Brain microvascular endothelial cell (primary cell): Measurements from ENCODE around the gene C9orf50.

ENCODE experiments used
- DNase-seq: peaks from one replicate; pipeline ENCODE4 v3.0.0-alpha.2; 2020
- H3K27ac ChIP-seq: fragments of 250-450 bp; sonication (Bioruptor Pico); 2 replicates; pipeline ENCODE4 v1.5.1; 2020; ENCODE audit warnings: mild to moderate bottlenecking, moderate library complexity
- H3K27me3 ChIP-seq: fragments of 250-450 bp; sonication (Bioruptor Pico); replicated peaks from 2 replicates; pipeline ENCODE4 v1.5.1; 2020; ENCODE audit warnings: mild to moderate bottlenecking
- H3K36me3 ChIP-seq: fragments of 250-450 bp; sonication (Bioruptor Pico); replicated peaks from 2 replicates; pipeline ENCODE4 v1.5.1; 2020; ENCODE audit warnings: mild to moderate bottlenecking
- H3K4me3 ChIP-seq: 2 replicates; pipeline ENCODE4 v1.5.1; 2011; ENCODE audit warnings: low read depth, mild to moderate bottlenecking, control low read depth, low read length, moderate library complexity
- in situ Hi-C: cut with HindIII; loops from 2 replicates; pipeline ENCODE4 v1.10.0; 2017; ENCODE audit warnings: low sequenced_read_pairs, low pct_ligation_motif_present
- TF ChIP-seq, protein P1 (sequence below): IDR thresholded peaks from 2 replicates; pipeline ENCODE4 v1.5.1; 2011; ENCODE audit warnings: low read depth, mild to moderate bottlenecking, moderate library complexity, low read length, control low read depth, inconsistent platforms; ENCODE audit errors: missing control alignments

Gene C9orf50

DNA sequence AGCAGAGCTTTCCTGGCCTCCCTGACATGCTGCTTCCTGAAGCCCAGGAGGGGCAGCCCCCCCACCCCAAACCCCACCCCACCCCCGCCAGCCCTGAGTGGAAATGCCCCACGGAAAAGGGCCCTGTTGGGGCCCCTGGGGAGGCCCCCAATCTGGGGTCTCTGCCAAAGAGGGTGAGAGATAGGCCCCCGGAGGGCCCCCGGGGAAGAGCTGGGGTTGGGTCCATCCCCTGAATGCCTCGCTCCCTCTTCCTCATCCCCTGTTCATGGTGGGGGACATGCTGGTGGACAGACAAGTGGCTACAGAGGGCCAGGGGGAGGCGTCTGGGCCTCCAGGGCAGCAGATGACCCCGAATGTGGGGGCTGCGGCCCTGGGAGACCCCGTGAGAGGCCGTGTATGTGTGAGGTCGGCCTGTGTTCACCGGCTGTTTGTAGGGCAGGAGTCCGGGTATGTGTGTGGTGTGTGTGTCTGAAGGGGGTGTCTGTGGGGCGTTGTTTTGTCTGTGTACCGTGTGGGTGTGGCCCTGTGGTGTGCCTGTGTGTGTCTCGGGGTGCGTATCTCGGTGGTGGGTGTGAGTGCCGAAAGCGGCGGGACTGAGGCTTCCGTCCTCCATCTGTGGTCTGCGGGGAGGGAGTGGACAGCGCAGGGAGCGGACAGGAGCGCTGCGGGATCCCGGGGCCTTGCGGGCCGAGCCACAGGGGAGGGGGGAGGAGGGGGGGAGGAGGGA lies 11.3 kb downstream of the C9orf50 start:
- TF ChIP-seq, protein P1, sequence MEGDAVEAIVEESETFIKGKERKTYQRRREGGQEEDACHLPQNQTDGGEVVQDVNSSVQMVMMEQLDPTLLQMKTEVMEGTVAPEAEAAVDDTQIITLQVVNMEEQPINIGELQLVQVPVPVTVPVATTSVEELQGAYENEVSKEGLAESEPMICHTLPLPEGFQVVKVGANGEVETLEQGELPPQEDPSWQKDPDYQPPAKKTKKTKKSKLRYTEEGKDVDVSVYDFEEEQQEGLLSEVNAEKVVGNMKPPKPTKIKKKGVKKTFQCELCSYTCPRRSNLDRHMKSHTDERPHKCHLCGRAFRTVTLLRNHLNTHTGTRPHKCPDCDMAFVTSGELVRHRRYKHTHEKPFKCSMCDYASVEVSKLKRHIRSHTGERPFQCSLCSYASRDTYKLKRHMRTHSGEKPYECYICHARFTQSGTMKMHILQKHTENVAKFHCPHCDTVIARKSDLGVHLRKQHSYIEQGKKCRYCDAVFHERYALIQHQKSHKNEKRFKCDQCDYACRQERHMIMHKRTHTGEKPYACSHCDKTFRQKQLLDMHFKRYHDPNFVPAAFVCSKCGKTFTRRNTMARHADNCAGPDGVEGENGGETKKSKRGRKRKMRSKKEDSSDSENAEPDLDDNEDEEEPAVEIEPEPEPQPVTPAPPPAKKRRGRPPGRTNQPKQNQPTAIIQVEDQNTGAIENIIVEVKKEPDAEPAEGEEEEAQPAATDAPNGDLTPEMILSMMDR, result no peak
- H3K27me3 ChIP-seq, result no peaks in the 10 kb centered on the region
- in situ Hi-C loops, result loop anchor here (25.0 kb wide), 1 partner anchor 272 kb away; no protein-coding TSS in a partner anchor
- DNase-seq, result peak; percentile 63
- peak overlapping the region; percentile 20 for H3K4me3 ChIP-seq
- H3K36me3 ChIP-seq, result no peaks in the 10 kb centered on the region
- H3K27ac ChIP-seq, result peak overlapping the region; percentile 30

- H3K4me3 ChIP-seq, result no peak overlapping the region
- TF ChIP-seq, protein P1, result no peak
- no peaks in the 10 kb centered on the region for H3K27me3 ChIP-seq
- DNase-seq, result no peak
- no peaks in the 10 kb centered on the region for H3K36me3 ChIP-seq
- in situ Hi-C loops, result loop anchor here (25.0 kb wide), 1 partner anchor 272 kb away; no protein-coding TSS in a partner anchor
- H3K27ac ChIP-seq, result no peak overlapping the region
These were observed 12.1 kb downstream of the C9orf50 start for GRCh38 chr9:129608561-129609481.

- H3K4me3 ChIP-seq, result no peak overlapping the region
- peak overlapping the region; percentile 18 for H3K27ac ChIP-seq
- no peaks in the 10 kb centered on the region for H3K36me3 ChIP-seq
- H3K27me3 ChIP-seq, result no peaks in the 10 kb centered on the region
- no peak for DNase-seq
- TF ChIP-seq, protein P1, result no peak
- in situ Hi-C loops, result loop anchor here (25.0 kb wide), 1 partner anchor 270 kb away; no protein-coding TSS in a partner anchor
These were observed 13.9 kb downstream of the C9orf50 start for GRCh38 chr9:129607027-129607387.

DNA sequence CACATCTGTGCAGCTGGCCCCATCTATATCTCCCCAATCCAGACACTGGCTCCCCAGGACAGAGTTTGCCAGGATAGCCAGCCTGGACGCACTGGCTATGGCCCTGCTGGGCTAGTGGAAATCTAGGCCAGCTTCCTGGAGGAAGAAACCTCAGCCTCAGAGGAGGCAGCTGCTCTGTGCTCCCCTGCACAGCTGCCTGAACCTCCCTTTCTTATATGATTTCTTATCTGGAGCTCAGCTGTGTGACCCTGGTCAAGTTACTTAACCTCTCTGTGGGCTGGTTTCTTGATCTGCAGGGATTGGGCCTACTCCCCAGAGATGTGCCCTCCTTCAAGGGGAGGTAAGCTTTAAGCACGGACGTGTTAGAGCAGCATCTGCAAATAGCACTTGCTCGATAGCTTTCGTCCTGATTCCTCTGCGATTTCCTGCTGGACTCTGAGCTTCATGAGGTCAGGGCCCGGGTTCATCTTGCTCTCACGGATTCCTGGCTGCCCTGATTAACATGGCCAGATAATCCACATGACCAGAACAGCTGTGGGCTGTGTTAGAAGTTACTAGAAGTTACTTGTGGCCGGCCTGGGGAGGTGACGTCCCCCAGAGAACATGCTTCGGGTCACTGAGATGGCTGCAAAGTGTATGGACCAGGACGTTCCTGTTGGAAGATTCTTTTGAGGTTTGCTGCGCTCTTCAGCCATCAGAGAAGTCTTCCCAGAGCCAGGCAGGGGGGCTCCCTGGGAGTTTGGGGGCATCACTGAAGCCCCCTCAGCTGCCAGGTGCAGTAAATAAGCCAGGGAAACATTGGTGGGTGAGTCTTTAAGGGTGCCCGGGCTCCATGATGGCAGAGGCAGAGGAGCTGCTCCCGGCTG lies 14.5 kb downstream of the C9orf50 start:
- no peak overlapping the region for H3K4me3 ChIP-seq
- peak overlapping the region; percentile 18 for H3K27ac ChIP-seq
- no peaks in the 10 kb centered on the region for H3K36me3 ChIP-seq
- H3K27me3 ChIP-seq, result no peaks in the 10 kb centered on the region
- TF ChIP-seq, protein P1, result no peak
- in situ Hi-C loops, result loop anchor here (25.0 kb wide), 1 partner anchor 269 kb away; no protein-coding TSS in a partner anchor
- no peak for DNase-seq

GRCh38 chr9:129604766-129605163 lies 16.1 kb downstream of the C9orf50 start:
- no peak overlapping the region for H3K27ac ChIP-seq
- in situ Hi-C loops, result loop anchor here (25.0 kb wide), 1 partner anchor 267 kb away; no protein-coding TSS in a partner anchor
- H3K36me3 ChIP-seq, result no peaks in the 10 kb centered on the region

More at GRCh38 chr9:129604766-129605163, 16.1 kb downstream of the C9orf50 start:
- TF ChIP-seq, protein P1, result no peak
- no peak for DNase-seq
- no peaks in the 10 kb centered on the region for H3K27me3 ChIP-seq
- no peak overlapping the region for H3K4me3 ChIP-seq
